Esophagus squamous epithelium (tissue), 4 donors: ENCODE measurements around the gene CD48.

Experiments
- POLR2A ChIP-seq, 4 donors: fragments of 450-650 bp; IDR thresholded peaks; one replicate each; pipeline ENCODE4 v1.6.1; 2017; ENCODE audit warnings: antibody characterized with exemption in 4 of 4, mild to moderate bottlenecking in 4 of 4, moderate library complexity in 3 of 4
- TF ChIP-seq, protein P1 (sequence below), 6 experiments: fragments of 450-650 bp in 4 of 6; fragments of 200-600 bp in 2 of 6; sonication (generic) in 2 of 6; IDR thresholded peaks; one replicate each; pipeline ENCODE4 v1.5.1; 2016 to 2019; ENCODE audit warnings: antibody characterized with exemption in 6 of 6, mild to moderate bottlenecking in 4 of 6, moderate library complexity in 4 of 6

DNA sequence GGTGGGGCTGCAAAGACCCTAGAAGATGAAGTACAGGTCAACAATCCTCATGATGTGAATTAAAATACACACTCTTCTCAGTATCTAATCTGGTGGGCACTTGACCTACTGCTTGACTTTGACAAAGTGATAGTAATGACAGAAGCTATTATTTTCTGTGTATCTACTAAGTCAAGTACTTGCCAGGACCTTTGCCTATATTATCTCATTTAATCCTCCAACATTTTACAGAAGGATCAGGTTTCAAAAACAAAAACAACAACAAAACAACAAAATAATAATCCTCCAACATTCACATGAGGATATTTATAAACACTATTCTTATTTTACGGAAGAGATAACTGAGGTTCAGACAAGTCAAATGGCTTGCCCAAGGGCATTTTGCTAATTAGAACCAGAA is 4.4 kb upstream of the CD48 start:
- TF ChIP-seq, protein P1, sequence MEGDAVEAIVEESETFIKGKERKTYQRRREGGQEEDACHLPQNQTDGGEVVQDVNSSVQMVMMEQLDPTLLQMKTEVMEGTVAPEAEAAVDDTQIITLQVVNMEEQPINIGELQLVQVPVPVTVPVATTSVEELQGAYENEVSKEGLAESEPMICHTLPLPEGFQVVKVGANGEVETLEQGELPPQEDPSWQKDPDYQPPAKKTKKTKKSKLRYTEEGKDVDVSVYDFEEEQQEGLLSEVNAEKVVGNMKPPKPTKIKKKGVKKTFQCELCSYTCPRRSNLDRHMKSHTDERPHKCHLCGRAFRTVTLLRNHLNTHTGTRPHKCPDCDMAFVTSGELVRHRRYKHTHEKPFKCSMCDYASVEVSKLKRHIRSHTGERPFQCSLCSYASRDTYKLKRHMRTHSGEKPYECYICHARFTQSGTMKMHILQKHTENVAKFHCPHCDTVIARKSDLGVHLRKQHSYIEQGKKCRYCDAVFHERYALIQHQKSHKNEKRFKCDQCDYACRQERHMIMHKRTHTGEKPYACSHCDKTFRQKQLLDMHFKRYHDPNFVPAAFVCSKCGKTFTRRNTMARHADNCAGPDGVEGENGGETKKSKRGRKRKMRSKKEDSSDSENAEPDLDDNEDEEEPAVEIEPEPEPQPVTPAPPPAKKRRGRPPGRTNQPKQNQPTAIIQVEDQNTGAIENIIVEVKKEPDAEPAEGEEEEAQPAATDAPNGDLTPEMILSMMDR (IDR thresholded peaks at IDR 0.05), result no peak
- no peak for TF ChIP-seq POLR2A (IDR thresholded peaks at IDR 0.05)
